ENCODE measurements around the gene RSPH1. TPM values are rescaled to one million over a fixed set of nuclear protein-coding genes. Genes with fewer than 3 reads are reported as not detected.

Gene RSPH1
- total RNA-seq, 1 donor = not detected

GRCh38 chr21:42465008-42465802 is 30.8 kb downstream of the RSPH1 start:
- H3K9me3 ChIP-seq (ENCODE audit: low read depth, low read length) = no peaks in the 10 kb centered on the region
- H3K4me3 ChIP-seq (ENCODE audit: insufficient read depth, low read length) = no peak overlapping the region
- no peak overlapping the region for H3K27ac ChIP-seq (ENCODE audit: low read depth, low read length)
- no peaks in the 10 kb centered on the region for H3K36me3 ChIP-seq (ENCODE audit: insufficient read depth, low read length)
- H3K4me1 ChIP-seq (ENCODE audit: insufficient read depth, low read length) = no peaks in the 10 kb centered on the region
- no peaks in the 10 kb centered on the region for H4K20me1 ChIP-seq (ENCODE audit: insufficient read depth, low read length)
- no peak overlapping the region for H2AFZ ChIP-seq (ENCODE audit: low read length)
- H3K27me3 ChIP-seq (ENCODE audit: insufficient read depth, low read length) = peaks cover 7% of the 10 kb centered on the region
- TF ChIP-seq, protein P1, sequence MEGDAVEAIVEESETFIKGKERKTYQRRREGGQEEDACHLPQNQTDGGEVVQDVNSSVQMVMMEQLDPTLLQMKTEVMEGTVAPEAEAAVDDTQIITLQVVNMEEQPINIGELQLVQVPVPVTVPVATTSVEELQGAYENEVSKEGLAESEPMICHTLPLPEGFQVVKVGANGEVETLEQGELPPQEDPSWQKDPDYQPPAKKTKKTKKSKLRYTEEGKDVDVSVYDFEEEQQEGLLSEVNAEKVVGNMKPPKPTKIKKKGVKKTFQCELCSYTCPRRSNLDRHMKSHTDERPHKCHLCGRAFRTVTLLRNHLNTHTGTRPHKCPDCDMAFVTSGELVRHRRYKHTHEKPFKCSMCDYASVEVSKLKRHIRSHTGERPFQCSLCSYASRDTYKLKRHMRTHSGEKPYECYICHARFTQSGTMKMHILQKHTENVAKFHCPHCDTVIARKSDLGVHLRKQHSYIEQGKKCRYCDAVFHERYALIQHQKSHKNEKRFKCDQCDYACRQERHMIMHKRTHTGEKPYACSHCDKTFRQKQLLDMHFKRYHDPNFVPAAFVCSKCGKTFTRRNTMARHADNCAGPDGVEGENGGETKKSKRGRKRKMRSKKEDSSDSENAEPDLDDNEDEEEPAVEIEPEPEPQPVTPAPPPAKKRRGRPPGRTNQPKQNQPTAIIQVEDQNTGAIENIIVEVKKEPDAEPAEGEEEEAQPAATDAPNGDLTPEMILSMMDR (IDR thresholded peaks at IDR 0.05; ENCODE audit: extremely low read depth, low read depth, low read length) = no peak
- H3K4me2 ChIP-seq (ENCODE audit: insufficient read depth, low read length) = no peak overlapping the region
- DNase-seq (ENCODE audit: insufficient read length, low spot score, missing footprints) = no peak
- no peaks in the 10 kb centered on the region for H3K79me2 ChIP-seq (ENCODE audit: insufficient read depth, low read length)

DNA sequence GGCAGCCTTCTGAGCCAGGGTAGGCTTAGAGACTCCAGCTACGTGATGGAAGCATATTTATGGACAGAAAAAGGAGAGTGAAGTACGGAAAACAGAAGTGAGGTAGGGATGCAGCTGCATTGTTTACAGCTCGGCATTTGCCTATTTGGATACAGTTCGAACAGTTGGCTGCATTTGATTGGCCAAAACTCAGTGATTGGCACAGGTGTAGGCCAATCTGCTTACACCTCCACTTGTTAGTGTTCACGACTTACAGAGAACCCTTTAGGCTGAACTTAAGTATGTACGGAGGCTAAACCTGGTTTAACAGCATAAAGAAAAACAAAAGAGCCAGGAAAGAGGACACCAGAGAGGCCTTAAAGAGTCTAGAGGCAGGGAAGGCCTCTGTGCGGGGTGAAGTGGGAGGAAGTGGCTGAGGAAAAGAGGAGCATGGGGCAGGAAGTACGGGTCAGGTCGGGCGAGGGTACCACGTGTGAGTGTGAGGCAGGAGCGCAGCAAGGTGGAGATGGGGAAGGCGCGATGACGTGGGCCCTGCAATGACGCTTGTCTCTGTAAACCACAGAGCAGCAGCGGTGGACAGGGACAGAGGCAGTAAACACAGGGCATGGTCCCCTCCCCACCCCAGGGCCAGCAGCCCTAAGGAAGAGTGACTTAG is 32.0 kb downstream of the RSPH1 start:
- H3K4me2 ChIP-seq (ENCODE audit: insufficient read depth, low read length) = no peak overlapping the region
- no peaks in the 10 kb centered on the region for H3K4me1 ChIP-seq (ENCODE audit: insufficient read depth, low read length)
- peaks cover 5% of the 10 kb centered on the region for H3K27me3 ChIP-seq (ENCODE audit: insufficient read depth, low read length)
- H3K79me2 ChIP-seq (ENCODE audit: insufficient read depth, low read length) = no peaks in the 10 kb centered on the region
- H3K27ac ChIP-seq (ENCODE audit: low read depth, low read length) = no peak overlapping the region
- TF ChIP-seq, protein P1 (IDR thresholded peaks at IDR 0.05; ENCODE audit: extremely low read depth, low read depth, low read length) = no peak
- no peaks in the 10 kb centered on the region for H4K20me1 ChIP-seq (ENCODE audit: insufficient read depth, low read length)
- DNase-seq (ENCODE audit: insufficient read length, low spot score, missing footprints) = no peak
- no peaks in the 10 kb centered on the region for H3K9me3 ChIP-seq (ENCODE audit: low read depth, low read length)
- H2AFZ ChIP-seq (ENCODE audit: low read length) = no peak overlapping the region
- H3K36me3 ChIP-seq (ENCODE audit: insufficient read depth, low read length) = no peaks in the 10 kb centered on the region
- no peak overlapping the region for H3K4me3 ChIP-seq (ENCODE audit: insufficient read depth, low read length)

DNA sequence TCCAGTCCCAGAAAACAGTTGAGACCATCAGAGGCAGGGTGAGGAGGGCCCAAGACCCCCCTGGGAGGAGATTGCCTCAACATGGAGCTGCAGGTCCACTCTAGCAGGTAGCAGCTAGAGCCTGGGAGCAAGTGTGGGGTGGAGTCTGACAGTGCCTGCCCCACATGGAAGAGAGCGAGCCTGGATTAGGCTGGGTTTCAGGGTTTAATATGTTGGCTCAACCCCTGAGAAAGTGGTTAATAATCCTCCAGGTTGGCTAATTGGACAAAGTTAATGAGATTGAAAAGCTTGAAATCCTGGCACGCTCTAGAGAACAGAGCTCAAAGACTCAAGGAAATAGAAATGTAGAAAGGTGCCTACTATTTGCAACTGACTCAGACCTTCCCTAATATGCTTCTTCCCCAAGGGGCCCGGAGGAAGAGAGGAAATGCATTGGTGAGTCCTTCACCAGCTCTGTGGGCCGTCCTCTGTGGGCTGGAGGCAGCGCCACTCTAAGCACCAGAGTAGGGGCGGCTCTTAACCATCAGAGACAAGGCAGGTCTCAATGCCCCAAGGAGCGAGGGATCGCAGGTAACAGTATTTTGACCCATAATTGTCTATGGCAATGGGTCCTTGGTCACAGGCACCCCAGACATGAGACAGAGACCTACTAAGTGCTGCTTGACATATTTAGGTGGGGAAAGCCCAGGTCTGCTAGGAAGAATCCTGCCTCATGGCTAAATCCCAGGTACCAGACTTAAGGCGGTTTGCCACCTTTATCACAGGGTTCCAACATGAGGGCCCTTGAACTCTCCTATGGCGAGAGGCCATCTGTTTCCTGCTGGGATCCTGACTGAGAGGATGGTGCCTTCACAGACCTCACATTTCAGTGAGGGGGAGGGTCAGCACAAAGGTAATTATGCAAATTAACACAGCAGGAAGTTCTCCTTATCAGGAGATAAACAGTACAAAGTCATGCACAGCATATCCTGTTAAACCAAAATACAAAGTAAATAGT is 33.8 kb downstream of the RSPH1 start:
- Histone ChIP-seq H3K4me2 (ENCODE audit: insufficient read depth, low read length) (no peak overlapping the region), H3K4me3 (ENCODE audit: insufficient read depth, low read length) (no peak overlapping the region), H4K20me1 (ENCODE audit: insufficient read depth, low read length) (no peaks in the 10 kb centered on the region), H3K79me2 (ENCODE audit: insufficient read depth, low read length) (no peaks in the 10 kb centered on the region), H3K9me3 (ENCODE audit: low read depth, low read length) (no peaks in the 10 kb centered on the region), H3K27ac (ENCODE audit: low read depth, low read length) (no peak overlapping the region), H3K4me1 (ENCODE audit: insufficient read depth, low read length) (no peaks in the 10 kb centered on the region), H3K36me3 (ENCODE audit: insufficient read depth, low read length) (no peaks in the 10 kb centered on the region), H3K27me3 (ENCODE audit: insufficient read depth, low read length) (no peaks in the 10 kb centered on the region), H2AFZ (ENCODE audit: low read length) (no peak overlapping the region)
- DNase-seq (ENCODE audit: insufficient read length, low spot score, missing footprints) = no peak
- TF ChIP-seq, protein P1 (IDR thresholded peaks at IDR 0.05; ENCODE audit: extremely low read depth, low read depth, low read length) = no peak
